ENCODE measurements around the gene NEGR1.

NEGR1 gene

GRCh38 chr1:72229893-72230292 is 52.4 kb downstream of the NEGR1 start:
- DNase-seq, result no peak

GRCh38 chr1:72227667-72228066 is 54.7 kb downstream of the NEGR1 start:
- DNase-seq, result no peak

GRCh38 chr1:72224506-72224905 is 57.8 kb downstream of the NEGR1 start:
- no peak for DNase-seq

- no peak for DNase-seq
Observed at GRCh38 chr1:72221811-72222210, 60.5 kb downstream of the NEGR1 start.

GRCh38 chr1:72218141-72218739 is 64.1 kb downstream of the NEGR1 start:
- DNase-seq, result no peak

GRCh38 chr1:72207059-72207458 is 75.3 kb downstream of the NEGR1 start:
- DNase-seq, result no peak

GRCh38 chr1:72202761-72203160 is 79.6 kb downstream of the NEGR1 start:
- no peak for DNase-seq

- no peak for DNase-seq
Observed at GRCh38 chr1:72197786-72198185, 84.6 kb downstream of the NEGR1 start.

- no peak for DNase-seq
Observed at GRCh38 chr1:72186733-72187307, 95.5 kb downstream of the NEGR1 start.

- DNase-seq, result no peak
Observed at GRCh38 chr1:72184099-72184701, 98.1 kb downstream of the NEGR1 start.

- DNase-seq, result no peak
Observed at GRCh38 chr1:72182859-72183258, 99.5 kb downstream of the NEGR1 start.

- no peak for DNase-seq
Observed at GRCh38 chr1:72178266-72178665, 104.1 kb downstream of the NEGR1 start.

GRCh38 chr1:72177711-72178110 is 104.6 kb downstream of the NEGR1 start:
- no peak for DNase-seq

GRCh38 chr1:72170246-72170645 is 112.1 kb downstream of the NEGR1 start:
- DNase-seq, result no peak

- DNase-seq, result no peak
Observed at GRCh38 chr1:72166426-72166825, 115.9 kb downstream of the NEGR1 start.

- no peak for DNase-seq
Observed at GRCh38 chr1:72150508-72150907, 131.8 kb downstream of the NEGR1 start.

GRCh38 chr1:72141875-72142274 is 140.5 kb downstream of the NEGR1 start:
- DNase-seq, result no peak

- DNase-seq, result no peak
Observed at GRCh38 chr1:72140222-72140621, 142.1 kb downstream of the NEGR1 start.

- no peak for DNase-seq
Observed at GRCh38 chr1:72137656-72138055, 144.7 kb downstream of the NEGR1 start.

- no peak for DNase-seq
Observed at GRCh38 chr1:72129869-72130268, 152.5 kb downstream of the NEGR1 start.

GRCh38 chr1:72122099-72122880 is 160.0 kb downstream of the NEGR1 start:
- no peak for DNase-seq

GRCh38 chr1:72119491-72119890 is 162.8 kb downstream of the NEGR1 start:
- DNase-seq, result no peak

GRCh38 chr1:72117621-72118020 is 164.7 kb downstream of the NEGR1 start:
- DNase-seq, result no peak

- no peak for DNase-seq
Observed at GRCh38 chr1:72115290-72115689, 167.0 kb downstream of the NEGR1 start.
